WTC11 (cell line): ENCODE data around the gene GLYATL1B. TPM values are rescaled to one million over a fixed set of nuclear protein-coding genes. Genes with fewer than 3 reads are reported as not detected.

Source experiments
- ATAC-seq: fragments of 200-7000 bp; cut with Tn5 transposase; 2 replicates; pipeline ENCODE4 v1.10.0; 2021; ENCODE audit warnings: mild to moderate bottlenecking, moderate library complexity
- CTCF ChIA-PET: fragments of 300-600 bp; sonication (Branson Sonifier 250); formaldehyde crosslinking; loops from one replicate; lab custom pipeline; 2021; ENCODE audit warnings: antibody characterized with exemption; lab: Charles Lee
- POLR2A ChIA-PET: fragments of 350-600 bp; sonication (Branson Sonifier 250); formaldehyde crosslinking; loops from one replicate; lab custom pipeline; 2021; ENCODE audit warnings: antibody characterized with exemption; lab: Charles Lee
- DNase-seq: peaks from one replicate; pipeline ENCODE4 v3.0.0; 2021; ENCODE audit warnings: low spot score
- H3K27ac Mint-ChIP-seq: 2 replicates; pipeline ENCODE4 v1.8.0; 2021; ENCODE audit warnings: mixed read lengths
- H3K27me3 Mint-ChIP-seq: 2 replicates; pipeline ENCODE4 v1.8.0; 2021; ENCODE audit warnings: low read depth, mild to moderate bottlenecking, moderate library complexity, mixed read lengths
- H3K36me3 Mint-ChIP-seq: 2 replicates; pipeline ENCODE4 v1.8.0; 2021; ENCODE audit warnings: mixed read lengths
- H3K4me1 Mint-ChIP-seq: 2 replicates; pipeline ENCODE4 v1.8.0; 2022; ENCODE audit warnings: mixed read lengths
- H3K4me3 Mint-ChIP-seq: 2 replicates; pipeline ENCODE4 v1.8.0; 2021; ENCODE audit warnings: mild to moderate bottlenecking, moderate library complexity, mixed read lengths
- H3K9me3 Mint-ChIP-seq: 2 replicates; pipeline ENCODE4 v1.8.0; 2021; ENCODE audit warnings: mixed read lengths
- ARID4B ChIP-seq: sonication (generic); formaldehyde crosslinking; IDR thresholded peaks from 2 replicates; pipeline ENCODE4 v1.8.0; 2023; ENCODE audit warnings: missing genetic modification reagents, mild to moderate bottlenecking, borderline replicate concordance
- ATF3 ChIP-seq: sonication (generic); formaldehyde crosslinking; conservative IDR thresholded peaks from 2 replicates; pipeline ENCODE4 v1.8.1; 2022; ENCODE audit warnings: mild to moderate bottlenecking, missing genetic modification reagents
- CREB1 ChIP-seq: sonication (generic); formaldehyde crosslinking; IDR thresholded peaks from 2 replicates; pipeline ENCODE4 v1.8.0; 2023; ENCODE audit warnings: mild to moderate bottlenecking, missing genetic modification reagents
- FOXP4 ChIP-seq: sonication (generic); formaldehyde crosslinking; IDR thresholded peaks from 2 replicates; pipeline ENCODE4 v1.8.0; 2022; ENCODE audit warnings: mild to moderate bottlenecking, missing genetic modification reagents
- MYBL2 ChIP-seq: sonication (generic); formaldehyde crosslinking; IDR thresholded peaks from 2 replicates; pipeline ENCODE4 v1.8.1; 2023; ENCODE audit warnings: mild to moderate bottlenecking, moderate library complexity, missing genetic modification reagents
- NFYB ChIP-seq: sonication (generic); formaldehyde crosslinking; conservative IDR thresholded peaks from 2 replicates; pipeline ENCODE4 v1.8.0; 2022; ENCODE audit warnings: low read depth, missing genetic modification reagents
- NR1H2 ChIP-seq: sonication (generic); formaldehyde crosslinking; IDR thresholded peaks from 2 replicates; pipeline ENCODE4 v1.9.0; 2021; ENCODE audit warnings: mild to moderate bottlenecking, moderate library complexity, missing genetic modification reagents
- NR2C2 ChIP-seq: sonication (generic); formaldehyde crosslinking; IDR thresholded peaks from 2 replicates; pipeline ENCODE4 v1.8.0; 2022; ENCODE audit warnings: mild to moderate bottlenecking, missing genetic modification reagents
- NR3C1 ChIP-seq: sonication (generic); formaldehyde crosslinking; conservative IDR thresholded peaks from 2 replicates; pipeline ENCODE4 v1.8.1; 2023; ENCODE audit warnings: low read depth, mild to moderate bottlenecking, missing genetic modification reagents
- OVOL2 ChIP-seq: fragments of 250-450 bp; sonication (Bioruptor Pico); IDR thresholded peaks from 2 replicates; pipeline ENCODE4 v1.9.0; 2021; ENCODE audit warnings: mild to moderate bottlenecking, borderline replicate concordance
- SOX15 ChIP-seq: fragments of 250-450 bp; sonication (Bioruptor Pico); IDR thresholded peaks from 2 replicates; pipeline ENCODE4 v1.9.0; 2021; ENCODE audit warnings: mild to moderate bottlenecking
- TEAD4 ChIP-seq: sonication (generic); formaldehyde crosslinking; IDR thresholded peaks from 2 replicates; pipeline ENCODE4 v1.8.0; 2022; ENCODE audit warnings: mild to moderate bottlenecking, missing genetic modification reagents
- ZNF396 ChIP-seq: fragments of 250-450 bp; sonication (Bioruptor Pico); IDR thresholded peaks from 2 replicates; pipeline ENCODE4 v1.8.0; 2021; ENCODE audit warnings: mild to moderate bottlenecking, moderate library complexity, borderline replicate concordance
- ZNF423 ChIP-seq: fragments of 250-450 bp; sonication (Bioruptor Pico); IDR thresholded peaks from 2 replicates; pipeline ENCODE4 v2.1.2; 2022; ENCODE audit warnings: mild to moderate bottlenecking, moderate library complexity
- ZSCAN18 ChIP-seq: fragments of 250-450 bp; sonication (Bioruptor Pico); IDR thresholded peaks from 2 replicates; pipeline ENCODE4 v2.1.2; 2022; ENCODE audit warnings: mild to moderate bottlenecking, moderate library complexity
- total RNA-seq: library from RNA; stranded (reverse); gene quantifications from 3 replicates; pipeline ENCODE4 v1.2.3, GENCODE V29; 2021
- TF ChIP-seq, protein P1 (sequence below): sonication (generic); formaldehyde crosslinking; IDR thresholded peaks from 2 replicates; pipeline ENCODE4 v1.8.0; 2022; ENCODE audit warnings: mild to moderate bottlenecking, missing genetic modification reagents
- TF ChIP-seq, protein P2 (sequence below): fragments of 250-450 bp; sonication (Bioruptor Pico); IDR thresholded peaks from 2 replicates; pipeline ENCODE4 v1.8.0; 2021; ENCODE audit warnings: mild to moderate bottlenecking

The GLYATL1B gene
- total RNA-seq, 1 experiment from 2014 or later = not detected

DNA sequence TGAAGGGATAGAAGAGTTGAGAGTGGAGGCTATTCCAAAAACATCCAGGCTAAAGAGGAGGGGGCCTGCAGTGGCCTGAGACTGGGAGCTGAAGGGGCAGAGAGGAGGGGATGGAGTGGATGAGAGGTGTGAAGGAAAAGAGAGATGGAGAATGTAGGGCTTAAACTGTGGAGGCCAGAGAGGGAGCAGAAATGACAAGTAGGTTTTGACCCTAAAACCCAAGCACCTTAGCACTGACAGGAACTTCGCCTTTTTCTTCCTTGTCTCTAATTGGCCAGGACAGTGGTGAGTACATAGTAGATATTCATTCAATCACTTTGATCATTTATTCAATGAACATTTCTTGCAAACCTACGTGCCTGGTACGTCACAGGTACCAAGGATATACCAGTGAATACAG, 28.2 kb downstream of the GLYATL1B start:
- Mint-ChIP-seq H3K4me3 (no peak overlapping the region), H3K27me3 (no peaks in the 10 kb centered on the region), H3K27ac (no peak overlapping the region), H3K9me3 (peaks cover 37% of the 10 kb centered on the region), H3K36me3 (peaks cover 91% of the 10 kb centered on the region), H3K4me1 (no peaks in the 10 kb centered on the region)
- ATAC-seq (no peak), DNase-seq (no peak)
- ChIA-PET POLR2A (no interaction called here), CTCF (interaction anchor here (1.0 kb wide), 1 partner anchor 21 kb away, joined by 3 read pairs; no protein-coding TSS in a partner anchor)
- TF ChIP-seq, protein P1, sequence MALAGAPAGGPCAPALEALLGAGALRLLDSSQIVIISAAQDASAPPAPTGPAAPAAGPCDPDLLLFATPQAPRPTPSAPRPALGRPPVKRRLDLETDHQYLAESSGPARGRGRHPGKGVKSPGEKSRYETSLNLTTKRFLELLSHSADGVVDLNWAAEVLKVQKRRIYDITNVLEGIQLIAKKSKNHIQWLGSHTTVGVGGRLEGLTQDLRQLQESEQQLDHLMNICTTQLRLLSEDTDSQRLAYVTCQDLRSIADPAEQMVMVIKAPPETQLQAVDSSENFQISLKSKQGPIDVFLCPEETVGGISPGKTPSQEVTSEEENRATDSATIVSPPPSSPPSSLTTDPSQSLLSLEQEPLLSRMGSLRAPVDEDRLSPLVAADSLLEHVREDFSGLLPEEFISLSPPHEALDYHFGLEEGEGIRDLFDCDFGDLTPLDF (CRISPR knock-in tag) = no peak
- TF ChIP-seq TEAD4 (CRISPR knock-in tag) = no peak
- TF ChIP-seq ARID4B (CRISPR knock-in tag) = no peak
- TF ChIP-seq NR1H2 (CRISPR knock-in tag) = no peak
- no peak for TF ChIP-seq OVOL2 (CRISPR knock-in tag)
- TF ChIP-seq, protein P2, sequence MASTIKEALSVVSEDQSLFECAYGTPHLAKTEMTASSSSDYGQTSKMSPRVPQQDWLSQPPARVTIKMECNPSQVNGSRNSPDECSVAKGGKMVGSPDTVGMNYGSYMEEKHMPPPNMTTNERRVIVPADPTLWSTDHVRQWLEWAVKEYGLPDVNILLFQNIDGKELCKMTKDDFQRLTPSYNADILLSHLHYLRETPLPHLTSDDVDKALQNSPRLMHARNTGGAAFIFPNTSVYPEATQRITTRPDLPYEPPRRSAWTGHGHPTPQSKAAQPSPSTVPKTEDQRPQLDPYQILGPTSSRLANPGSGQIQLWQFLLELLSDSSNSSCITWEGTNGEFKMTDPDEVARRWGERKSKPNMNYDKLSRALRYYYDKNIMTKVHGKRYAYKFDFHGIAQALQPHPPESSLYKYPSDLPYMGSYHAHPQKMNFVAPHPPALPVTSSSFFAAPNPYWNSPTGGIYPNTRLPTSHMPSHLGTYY (CRISPR knock-in tag) = no peak
- no peak for TF ChIP-seq ZSCAN18 (CRISPR knock-in tag)
- TF ChIP-seq ZNF396 (CRISPR knock-in tag) = no peak
- TF ChIP-seq SOX15 (CRISPR knock-in tag) = no peak
- no peak for TF ChIP-seq ATF3 (CRISPR knock-in tag)

GRCh38 chr11:59115553-59115952, 29.4 kb downstream of the GLYATL1B start:
- Mint-ChIP-seq H3K27me3 (no peaks in the 10 kb centered on the region), H3K36me3 (peaks cover 86% of the 10 kb centered on the region), H3K4me1 (no peaks in the 10 kb centered on the region), H3K27ac (no peak overlapping the region), H3K4me3 (no peak overlapping the region), H3K9me3 (peaks cover 41% of the 10 kb centered on the region)
- ATAC-seq (no peak), DNase-seq (no peak)
- no peak for TF ChIP-seq MYBL2 (CRISPR knock-in tag)
- CTCF ChIA-PET = no interaction called here
- POLR2A ChIA-PET = no interaction called here

- ATAC-seq = no peak
- ChIA-PET CTCF (no interaction called here), POLR2A (no interaction called here)
- Mint-ChIP-seq H3K36me3 (peaks cover 89% of the 10 kb centered on the region), H3K4me3 (no peak overlapping the region), H3K9me3 (peaks cover 50% of the 10 kb centered on the region), H3K4me1 (no peaks in the 10 kb centered on the region), H3K27ac (no peak overlapping the region), H3K27me3 (no peaks in the 10 kb centered on the region)
- DNase-seq = no peak
- TF ChIP-seq NFYB (CRISPR knock-in tag) (no peak), NR3C1 (CRISPR knock-in tag) (no peak), NR2C2 (CRISPR knock-in tag) (no peak), FOXP4 (CRISPR knock-in tag) (no peak), ARID4B (CRISPR knock-in tag) (no peak), CREB1 (CRISPR knock-in tag) (no peak), ZNF423 (CRISPR knock-in tag) (no peak)
These were observed 31.7 kb downstream of the GLYATL1B start for GRCh38 chr11:59117774-59118173.
